Activated CD4-positive, alpha-beta T cell treated with anti-CD3 and anti-CD28 coated beads for 24 hours (primary cell): ENCODE data around the gene ABCA4.
"Not testable (repeated sequence)": the region's sequence is repeated elsewhere in the genome, so short reads cannot be mapped to it uniquely, and the experiment has no call there.

Experiments
- DNase-seq, 2 donors: peaks; one replicate each; pipeline ENCODE4 v3.0.0-alpha.2; 2020; ENCODE audit warnings: low read depth in 2 of 2

Gene ABCA4

GRCh38 chr1:94120991-94121390 lies at the start of gene ABCA4:
Gene ABCA4, minus strand, starts transcription at chr1:94121148. Its CDS starts 103 bp downstream, at chr1:94121045.
- no peak for DNase-seq

GRCh38 chr1:94169126-94169525 lies 48.2 kb upstream of the ABCA4 start:
- no peak for DNase-seq

GRCh38 chr1:94165843-94166242 lies 44.9 kb upstream of the ABCA4 start:
- no peak for DNase-seq

GRCh38 chr1:94164885-94165284 lies 43.9 kb upstream of the ABCA4 start:
- DNase-seq: not testable (repeated sequence)

- DNase-seq: not testable (repeated sequence)
Measured at GRCh38 chr1:94164121-94164520, 43.2 kb upstream of the ABCA4 start.

- DNase-seq: not testable (repeated sequence)
Measured at GRCh38 chr1:94163249-94163648, 42.3 kb upstream of the ABCA4 start.

GRCh38 chr1:94160811-94161210 lies 39.9 kb upstream of the ABCA4 start:
- no peak for DNase-seq

GRCh38 chr1:94156096-94156625 lies 35.2 kb upstream of the ABCA4 start:
- DNase-seq: no peak

- no peak for DNase-seq
Measured at GRCh38 chr1:94154989-94155388, 34.0 kb upstream of the ABCA4 start.

- DNase-seq: no peak
Measured at GRCh38 chr1:94153133-94153532, 32.2 kb upstream of the ABCA4 start.

- not testable (repeated sequence) for DNase-seq
Measured at GRCh38 chr1:94149166-94149565, 28.2 kb upstream of the ABCA4 start.

GRCh38 chr1:94146273-94146672 lies 25.3 kb upstream of the ABCA4 start:
- no peak for DNase-seq

- DNase-seq: no peak
Measured at GRCh38 chr1:94144836-94145235, 23.9 kb upstream of the ABCA4 start.

GRCh38 chr1:94143809-94144176 lies 22.8 kb upstream of the ABCA4 start:
- no peak for DNase-seq

- no peak for DNase-seq
Measured at GRCh38 chr1:94143173-94143808, 22.3 kb upstream of the ABCA4 start.

- no peak for DNase-seq
Measured at GRCh38 chr1:94142583-94142982, 21.6 kb upstream of the ABCA4 start.

- DNase-seq: no peak
Measured at GRCh38 chr1:94142022-94142421, 21.1 kb upstream of the ABCA4 start.

- DNase-seq: no peak
Measured at GRCh38 chr1:94132111-94132510, 11.2 kb upstream of the ABCA4 start.

- DNase-seq: no peak
Measured at GRCh38 chr1:94130851-94131595, 10.1 kb upstream of the ABCA4 start.

GRCh38 chr1:94126651-94127050 lies 5.7 kb upstream of the ABCA4 start:
- no peak for DNase-seq

- DNase-seq: no peak
Measured at GRCh38 chr1:94125551-94126514, 4.9 kb upstream of the ABCA4 start.

- DNase-seq: no peak
Measured at GRCh38 chr1:94124538-94124937, 3.6 kb upstream of the ABCA4 start.
